ENCODE results near the gene THEMIS. TPM values are rescaled to one million over a fixed set of nuclear protein-coding genes. Genes with fewer than 3 reads are reported as not detected.
A peak's percentile ranks its signal among the peaks of the same experiment; 100 is the strongest.
"Not testable (repeated sequence)": the region's sequence is repeated elsewhere in the genome, so short reads cannot be mapped to it uniquely, and the experiment has no call there.

Gene THEMIS
- polyA plus RNA-seq, 1 donor, result not detected

GRCh38 chr6:127794405-127794804 is 106.5 kb downstream of the THEMIS start:
- DNase-seq, result no peak

GRCh38 chr6:127793396-127793795 is 107.5 kb downstream of the THEMIS start:
- DNase-seq, result no peak

GRCh38 chr6:127792616-127793015 is 108.2 kb downstream of the THEMIS start:
- no peak for DNase-seq

GRCh38 chr6:127791779-127792528 is 108.9 kb downstream of the THEMIS start:
- peak; percentile 6 for DNase-seq

- DNase-seq, result no peak
Observed at GRCh38 chr6:127790571-127790970, 110.3 kb downstream of the THEMIS start.

GRCh38 chr6:127786109-127786508 is 114.7 kb downstream of the THEMIS start:
- no peak for DNase-seq

GRCh38 chr6:127784468-127784867 is 116.4 kb downstream of the THEMIS start:
- no peak for DNase-seq

GRCh38 chr6:127781636-127782272 is 119.1 kb downstream of the THEMIS start:
- not testable (repeated sequence) for DNase-seq

GRCh38 chr6:127776320-127776719 is 124.5 kb downstream of the THEMIS start:
- DNase-seq, result no peak

GRCh38 chr6:127775371-127775770 is 125.5 kb downstream of the THEMIS start:
- no peak for DNase-seq

GRCh38 chr6:127768745-127769144 is 132.1 kb downstream of the THEMIS start:
- DNase-seq, result no peak

GRCh38 chr6:127768223-127768622 is 132.6 kb downstream of the THEMIS start:
- DNase-seq, result no peak

GRCh38 chr6:127765949-127766348 is 134.9 kb downstream of the THEMIS start:
- no peak for DNase-seq

- no peak for DNase-seq
Observed at GRCh38 chr6:127762284-127762683, 138.6 kb downstream of the THEMIS start.

- no peak for DNase-seq
Observed at GRCh38 chr6:127761084-127761483, 139.8 kb downstream of the THEMIS start.

- no peak for DNase-seq
Observed at GRCh38 chr6:127749095-127749494, 151.8 kb downstream of the THEMIS start.

GRCh38 chr6:127748290-127748689 is 152.6 kb downstream of the THEMIS start:
- no peak for DNase-seq

- no peak for DNase-seq
Observed at GRCh38 chr6:127738423-127738822, 162.4 kb downstream of the THEMIS start.

GRCh38 chr6:127737768-127738167 is 163.1 kb downstream of the THEMIS start:
- DNase-seq, result no peak

GRCh38 chr6:127737009-127737486 is 163.8 kb downstream of the THEMIS start:
- DNase-seq, result peak; percentile 68

- no peak for DNase-seq
Observed at GRCh38 chr6:127732927-127733326, 167.9 kb downstream of the THEMIS start.

GRCh38 chr6:127727260-127727953 is 173.5 kb downstream of the THEMIS start:
- no peak for DNase-seq

GRCh38 chr6:127725821-127726220 is 175.0 kb downstream of the THEMIS start:
- DNase-seq, result no peak
